ENCODE measurements around the gene GALNT18.

The GALNT18 gene

DNA sequence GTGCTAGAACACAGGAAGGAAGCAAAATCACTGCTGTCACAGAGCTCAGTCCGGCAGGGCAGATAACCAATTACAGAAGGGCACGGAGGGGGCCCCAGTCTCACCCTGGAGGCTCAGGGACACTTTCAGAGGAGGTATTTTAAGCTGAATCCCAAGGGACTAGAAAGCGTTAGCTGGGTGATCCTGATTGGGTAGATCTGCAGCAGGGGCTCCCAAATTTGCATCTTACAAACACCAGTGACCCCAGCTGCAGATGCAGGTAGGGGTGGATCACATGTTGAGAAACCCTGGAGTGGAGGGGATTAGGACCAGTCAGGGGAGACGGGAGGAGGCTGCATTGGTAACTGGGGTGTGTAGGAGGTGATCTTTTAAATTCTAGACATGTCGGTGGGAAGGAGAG is 360.2 kb downstream of the GALNT18 start:
- H3K36me3 ChIP-seq (ENCODE audit: control insufficient read depth, insufficient read depth, low read length, severe bottlenecking) = no peaks in the 10 kb centered on the region
- H3K9me3 ChIP-seq (ENCODE audit: control insufficient read depth, low read length) = peaks cover 8% of the 10 kb centered on the region
- H3K9ac ChIP-seq (ENCODE audit: low read length) = no peak overlapping the region
- no peak overlapping the region for H3K4me3 ChIP-seq (ENCODE audit: low read length)
- peaks cover 7% of the 10 kb centered on the region for H3K4me1 ChIP-seq (ENCODE audit: control insufficient read depth, insufficient read depth, low read length)
- H3K27me3 ChIP-seq (replicated peaks; ENCODE audit: control insufficient read depth, insufficient read depth, low read length) = peaks cover 42% of the 10 kb centered on the region
- DNase-seq (ENCODE audit: low read depth) = no peak

DNA sequence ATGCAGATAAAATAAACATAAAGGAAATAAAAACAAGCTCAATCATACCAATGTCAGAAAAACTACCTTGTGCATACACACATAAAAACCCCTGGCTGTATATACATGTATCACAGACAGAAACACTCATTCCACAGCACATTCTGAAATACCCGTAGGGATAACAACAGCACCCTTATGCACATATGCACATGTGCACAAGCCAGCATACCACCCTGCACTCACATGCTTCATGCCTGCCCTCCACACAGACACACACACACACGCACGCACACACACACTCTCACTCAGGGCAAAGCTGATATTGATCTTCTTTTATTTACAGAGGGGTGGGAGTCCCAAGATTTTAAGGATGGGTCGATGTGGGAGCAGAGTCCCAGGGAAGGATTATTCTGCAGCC is 360.9 kb downstream of the GALNT18 start:
- DNase-seq (ENCODE audit: low read depth) = no peak
- Histone ChIP-seq H3K27me3 (replicated peaks; ENCODE audit: control insufficient read depth, insufficient read depth, low read length) (peaks cover 42% of the 10 kb centered on the region), H3K9ac (ENCODE audit: low read length) (no peak overlapping the region), H3K4me1 (ENCODE audit: control insufficient read depth, insufficient read depth, low read length) (peaks cover 7% of the 10 kb centered on the region), H3K9me3 (ENCODE audit: control insufficient read depth, low read length) (peaks cover 10% of the 10 kb centered on the region), H3K4me3 (ENCODE audit: low read length) (no peak overlapping the region), H3K36me3 (ENCODE audit: control insufficient read depth, insufficient read depth, low read length, severe bottlenecking) (no peaks in the 10 kb centered on the region)

- no peak for DNase-seq (ENCODE audit: low read depth)
- Histone ChIP-seq H3K4me1 (ENCODE audit: control insufficient read depth, insufficient read depth, low read length) (no peaks in the 10 kb centered on the region), H3K9me3 (ENCODE audit: control insufficient read depth, low read length) (peaks cover 10% of the 10 kb centered on the region), H3K36me3 (ENCODE audit: control insufficient read depth, insufficient read depth, low read length, severe bottlenecking) (no peaks in the 10 kb centered on the region), H3K27me3 (replicated peaks; ENCODE audit: control insufficient read depth, insufficient read depth, low read length) (peaks cover 25% of the 10 kb centered on the region), H3K9ac (ENCODE audit: low read length) (no peak overlapping the region), H3K4me3 (ENCODE audit: low read length) (no peak overlapping the region)
Observed at GRCh38 chr11:11253995-11254394, 367.8 kb downstream of the GALNT18 start.

DNA sequence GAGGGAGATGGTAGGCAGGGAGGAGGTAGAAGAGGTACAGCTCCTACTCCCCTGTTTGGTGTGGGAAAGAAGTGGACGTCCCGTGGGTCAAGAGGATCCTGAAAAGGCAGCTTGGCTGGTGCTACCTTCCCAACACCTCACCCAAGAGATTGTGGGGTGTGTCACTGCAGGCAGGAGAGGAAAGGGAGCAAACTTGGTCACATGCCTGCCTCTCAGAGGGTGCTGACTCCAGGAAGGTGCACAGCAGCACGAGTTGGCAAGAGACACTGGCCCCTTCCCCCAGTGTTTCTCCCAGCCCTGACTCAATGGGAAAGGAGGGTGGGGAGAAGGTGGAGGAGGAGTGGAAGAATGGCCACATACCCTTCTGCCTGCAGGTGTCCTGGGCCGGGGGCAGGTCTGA is 368.3 kb downstream of the GALNT18 start:
- Histone ChIP-seq H3K36me3 (ENCODE audit: control insufficient read depth, insufficient read depth, low read length, severe bottlenecking) (no peaks in the 10 kb centered on the region), H3K4me1 (ENCODE audit: control insufficient read depth, insufficient read depth, low read length) (no peaks in the 10 kb centered on the region), H3K27me3 (replicated peaks; ENCODE audit: control insufficient read depth, insufficient read depth, low read length) (peaks cover 25% of the 10 kb centered on the region), H3K9ac (ENCODE audit: low read length) (no peak overlapping the region), H3K4me3 (ENCODE audit: low read length) (no peak overlapping the region), H3K9me3 (ENCODE audit: control insufficient read depth, low read length) (peaks cover 10% of the 10 kb centered on the region)
- no peak for DNase-seq (ENCODE audit: low read depth)

DNA sequence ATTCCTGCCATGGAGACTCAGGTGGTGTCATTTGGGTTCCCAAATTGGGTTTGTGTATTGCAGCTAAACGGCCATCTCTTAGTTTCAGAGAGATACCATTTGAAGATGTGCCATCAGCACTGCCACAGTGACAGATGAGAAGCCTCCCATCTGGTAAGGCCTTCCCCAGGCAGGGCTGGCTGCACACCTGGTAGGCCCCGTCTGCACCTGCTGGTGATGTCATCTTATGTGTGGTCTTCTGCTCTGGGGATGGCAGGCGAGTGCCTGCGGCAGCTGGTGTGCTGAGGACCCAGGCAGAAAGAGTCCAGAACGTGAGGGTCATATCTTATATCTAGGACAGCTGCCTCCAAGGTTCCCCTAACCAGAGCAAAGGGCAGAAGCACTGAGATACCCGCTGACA is 369.4 kb downstream of the GALNT18 start:
- no peak for DNase-seq (ENCODE audit: low read depth)
- Histone ChIP-seq H3K36me3 (ENCODE audit: control insufficient read depth, insufficient read depth, low read length, severe bottlenecking) (no peaks in the 10 kb centered on the region), H3K4me3 (ENCODE audit: low read length) (no peak overlapping the region), H3K27me3 (replicated peaks; ENCODE audit: control insufficient read depth, insufficient read depth, low read length) (peaks cover 25% of the 10 kb centered on the region), H3K9ac (ENCODE audit: low read length) (no peak overlapping the region), H3K4me1 (ENCODE audit: control insufficient read depth, insufficient read depth, low read length) (no peaks in the 10 kb centered on the region), H3K9me3 (ENCODE audit: control insufficient read depth, low read length) (peaks cover 19% of the 10 kb centered on the region)

DNA sequence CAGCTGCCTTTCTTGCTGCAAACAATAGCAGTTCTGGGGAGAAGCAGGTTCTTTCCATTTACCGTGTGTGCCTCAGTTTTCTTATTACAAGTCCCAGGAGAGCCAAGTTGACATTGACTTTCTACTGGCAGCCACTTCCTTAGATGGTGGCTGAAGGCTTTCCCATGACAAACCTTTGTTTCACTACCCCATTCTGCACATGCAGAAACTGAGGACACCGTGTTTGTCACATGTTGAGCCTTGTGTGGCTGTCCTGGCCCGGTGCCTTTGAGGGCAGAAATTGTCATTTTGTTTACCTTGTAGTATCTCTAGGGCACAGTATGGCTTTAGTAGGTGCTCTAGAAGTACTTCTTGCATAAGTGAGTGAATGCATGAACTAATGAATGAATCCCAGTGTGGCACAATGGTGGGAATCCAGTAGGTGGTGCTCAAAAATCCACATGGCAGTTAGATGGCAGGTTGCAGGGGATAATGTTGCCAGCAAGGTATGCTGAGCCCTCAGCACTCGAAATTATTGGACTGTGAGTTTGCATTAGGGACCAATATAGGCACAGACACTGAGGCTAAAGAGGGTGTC is 370.3 kb downstream of the GALNT18 start:
- Histone ChIP-seq H3K27me3 (replicated peaks; ENCODE audit: control insufficient read depth, insufficient read depth, low read length) (peaks cover 29% of the 10 kb centered on the region), H3K9ac (ENCODE audit: low read length) (no peak overlapping the region), H3K9me3 (ENCODE audit: control insufficient read depth, low read length) (peaks cover 11% of the 10 kb centered on the region), H3K4me3 (ENCODE audit: low read length) (no peak overlapping the region), H3K36me3 (ENCODE audit: control insufficient read depth, insufficient read depth, low read length, severe bottlenecking) (no peaks in the 10 kb centered on the region), H3K4me1 (ENCODE audit: control insufficient read depth, insufficient read depth, low read length) (no peaks in the 10 kb centered on the region)
- no peak for DNase-seq (ENCODE audit: low read depth)

DNA sequence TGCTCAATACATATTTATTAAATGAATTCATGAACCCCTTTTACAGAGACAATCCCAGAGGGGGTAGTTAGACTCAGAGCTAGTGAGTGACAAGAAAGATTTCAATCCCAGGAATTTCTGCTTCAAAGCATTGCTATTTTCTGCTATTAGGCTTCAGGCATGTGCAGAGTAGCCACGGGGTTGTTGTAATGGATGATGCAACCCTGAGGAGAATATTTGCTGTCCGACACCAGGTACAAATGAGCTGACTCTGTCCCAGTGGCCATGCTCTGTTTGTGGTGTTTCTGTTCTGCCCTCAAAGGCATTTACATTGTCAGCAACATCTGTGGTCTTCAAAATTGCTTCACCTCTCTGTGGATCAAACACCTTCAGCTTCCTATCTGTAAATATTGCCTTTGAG is 371.3 kb downstream of the GALNT18 start:
- peaks cover 9% of the 10 kb centered on the region for H3K9me3 ChIP-seq (ENCODE audit: control insufficient read depth, low read length)
- H3K4me1 ChIP-seq (ENCODE audit: control insufficient read depth, insufficient read depth, low read length) = no peaks in the 10 kb centered on the region
- H3K27me3 ChIP-seq (replicated peaks; ENCODE audit: control insufficient read depth, insufficient read depth, low read length) = peaks cover 33% of the 10 kb centered on the region
- no peaks in the 10 kb centered on the region for H3K36me3 ChIP-seq (ENCODE audit: control insufficient read depth, insufficient read depth, low read length, severe bottlenecking)
- no peak overlapping the region for H3K4me3 ChIP-seq (ENCODE audit: low read length)
- H3K9ac ChIP-seq (ENCODE audit: low read length) = no peak overlapping the region
- DNase-seq (ENCODE audit: low read depth) = peak; percentile 19

DNA sequence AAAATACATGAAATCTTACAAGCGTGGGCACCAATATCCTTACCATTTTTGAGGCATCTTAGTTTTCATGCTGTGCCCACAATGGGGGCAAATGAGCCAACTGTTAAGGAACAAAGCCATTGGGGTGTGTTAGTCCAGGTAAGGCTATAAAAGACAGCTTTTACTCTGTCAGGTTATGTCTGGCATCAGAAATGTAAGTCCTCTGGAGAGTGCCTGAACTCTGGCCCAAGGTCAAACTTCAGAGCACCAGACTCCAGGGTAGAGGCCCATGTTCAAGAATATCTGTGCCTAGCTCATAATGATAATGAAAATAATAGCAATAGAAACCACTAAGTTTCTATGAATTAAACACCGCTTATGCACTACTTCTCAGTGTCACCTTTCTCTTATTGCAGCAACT is 374.2 kb downstream of the GALNT18 start:
- no peaks in the 10 kb centered on the region for H3K36me3 ChIP-seq (ENCODE audit: control insufficient read depth, insufficient read depth, low read length, severe bottlenecking)
- DNase-seq (ENCODE audit: low read depth) = no peak
- peaks cover 25% of the 10 kb centered on the region for H3K4me1 ChIP-seq (ENCODE audit: control insufficient read depth, insufficient read depth, low read length)
- H3K9ac ChIP-seq (ENCODE audit: low read length) = no peak overlapping the region
- H3K4me3 ChIP-seq (ENCODE audit: low read length) = no peak overlapping the region
- H3K27me3 ChIP-seq (replicated peaks; ENCODE audit: control insufficient read depth, insufficient read depth, low read length) = peaks cover 17% of the 10 kb centered on the region
- peaks cover 9% of the 10 kb centered on the region for H3K9me3 ChIP-seq (ENCODE audit: control insufficient read depth, low read length)

- Histone ChIP-seq H3K9ac (ENCODE audit: low read length) (no peak overlapping the region), H3K36me3 (ENCODE audit: control insufficient read depth, insufficient read depth, low read length, severe bottlenecking) (no peaks in the 10 kb centered on the region), H3K4me3 (ENCODE audit: low read length) (no peak overlapping the region), H3K4me1 (ENCODE audit: control insufficient read depth, insufficient read depth, low read length) (peaks cover 25% of the 10 kb centered on the region), H3K9me3 (ENCODE audit: control insufficient read depth, low read length) (peaks cover 9% of the 10 kb centered on the region), H3K27me3 (replicated peaks; ENCODE audit: control insufficient read depth, insufficient read depth, low read length) (peaks cover 17% of the 10 kb centered on the region)
- DNase-seq (ENCODE audit: low read depth) = no peak
Observed at GRCh38 chr11:11247086-11247485, 374.7 kb downstream of the GALNT18 start.

GRCh38 chr11:11246166-11246565 is 375.6 kb downstream of the GALNT18 start:
- Histone ChIP-seq H3K4me3 (ENCODE audit: low read length) (no peak overlapping the region), H3K9ac (ENCODE audit: low read length) (no peak overlapping the region), H3K36me3 (ENCODE audit: control insufficient read depth, insufficient read depth, low read length, severe bottlenecking) (no peaks in the 10 kb centered on the region), H3K27me3 (replicated peaks; ENCODE audit: control insufficient read depth, insufficient read depth, low read length) (peaks cover 10% of the 10 kb centered on the region), H3K4me1 (ENCODE audit: control insufficient read depth, insufficient read depth, low read length) (peaks cover 25% of the 10 kb centered on the region), H3K9me3 (ENCODE audit: control insufficient read depth, low read length) (peaks cover 9% of the 10 kb centered on the region)
- DNase-seq (ENCODE audit: low read depth) = no peak

GRCh38 chr11:11245453-11245852 is 376.4 kb downstream of the GALNT18 start:
- Histone ChIP-seq H3K4me1 (ENCODE audit: control insufficient read depth, insufficient read depth, low read length) (peaks cover 25% of the 10 kb centered on the region), H3K9ac (ENCODE audit: low read length) (no peak overlapping the region), H3K27me3 (replicated peaks; ENCODE audit: control insufficient read depth, insufficient read depth, low read length) (peaks cover 9% of the 10 kb centered on the region), H3K36me3 (ENCODE audit: control insufficient read depth, insufficient read depth, low read length, severe bottlenecking) (no peaks in the 10 kb centered on the region), H3K9me3 (ENCODE audit: control insufficient read depth, low read length) (peaks cover 9% of the 10 kb centered on the region), H3K4me3 (ENCODE audit: low read length) (no peak overlapping the region)
- no peak for DNase-seq (ENCODE audit: low read depth)

DNA sequence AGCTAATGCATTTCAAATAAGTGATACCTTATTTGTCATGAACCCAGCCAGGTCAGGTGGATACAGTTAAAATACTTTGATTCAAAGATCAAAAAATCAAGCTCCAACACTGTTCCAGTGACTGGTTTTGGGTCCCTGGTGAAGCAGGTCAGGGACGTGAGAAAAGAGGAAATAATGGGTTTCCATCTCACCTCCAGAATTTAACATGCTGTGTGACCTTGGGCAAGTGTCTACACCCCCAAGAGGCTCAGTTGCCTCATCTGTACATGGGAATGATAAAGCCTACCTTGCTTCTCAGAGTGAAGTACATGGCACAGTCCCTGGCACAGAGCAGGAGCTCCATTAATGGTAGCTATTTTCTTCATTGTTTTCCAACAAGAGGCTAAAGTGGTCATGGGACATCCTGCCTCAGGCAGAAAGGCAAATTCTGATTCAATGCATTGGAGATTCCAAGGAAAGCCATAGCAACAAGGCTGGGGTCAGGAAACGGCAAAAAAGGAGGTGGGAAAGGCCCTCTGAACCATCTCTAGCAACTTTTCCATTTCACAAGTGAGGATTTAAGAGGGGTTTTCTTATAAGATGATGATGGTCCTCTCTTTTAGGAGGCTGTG is 377.2 kb downstream of the GALNT18 start:
- Histone ChIP-seq H3K36me3 (ENCODE audit: control insufficient read depth, insufficient read depth, low read length, severe bottlenecking) (no peaks in the 10 kb centered on the region), H3K27me3 (replicated peaks; ENCODE audit: control insufficient read depth, insufficient read depth, low read length) (peaks cover 9% of the 10 kb centered on the region), H3K4me1 (ENCODE audit: control insufficient read depth, insufficient read depth, low read length) (peaks cover 25% of the 10 kb centered on the region), H3K9me3 (ENCODE audit: control insufficient read depth, low read length) (peaks cover 9% of the 10 kb centered on the region), H3K4me3 (ENCODE audit: low read length) (no peak overlapping the region), H3K9ac (ENCODE audit: low read length) (no peak overlapping the region)
- no peak for DNase-seq (ENCODE audit: low read depth)
